BE2C (cell line): ENCODE results near the gene CHCHD6.

Experiments used
- DNase-seq: peaks from one replicate; pipeline ENCODE4 v3.0.0-alpha.2; 2020
- H3K27me3 ChIP-seq: fragments of 250-450 bp; sonication (Bioruptor Pico); 2 replicates; pipeline ENCODE4 v1.5.1; 2020; ENCODE audit warnings: mild to moderate bottlenecking
- H3K36me3 ChIP-seq: fragments of 250-450 bp; sonication (Bioruptor Pico); 2 replicates; pipeline ENCODE4 v1.5.1; 2020; ENCODE audit warnings: mild to moderate bottlenecking
- H3K4me1 ChIP-seq: fragments of 250-450 bp; sonication (Bioruptor Pico); 2 replicates; pipeline ENCODE4 v1.5.1; 2020
- H3K4me3 ChIP-seq: 2 replicates; pipeline ENCODE4 v1.5.1; 2011; ENCODE audit warnings: low read depth, low read length
- H3K9me3 ChIP-seq: fragments of 250-450 bp; sonication (Bioruptor Pico); 2 replicates; pipeline ENCODE4 v1.5.1; 2020
- CTCF ChIP-seq: IDR thresholded peaks from 2 replicates; pipeline ENCODE4 v1.5.1; 2012; ENCODE audit warnings: mild to moderate bottlenecking, low read depth, low read length

The CHCHD6 gene

GRCh38 chr3:126937533-126937932 is 233.5 kb downstream of the CHCHD6 start:
- Histone ChIP-seq H3K36me3 (no peaks in the 10 kb centered on the region), H3K4me1 (peaks cover 38% of the 10 kb centered on the region), H3K27me3 (no peaks in the 10 kb centered on the region), H3K9me3 (no peaks in the 10 kb centered on the region), H3K4me3 (peak overlapping the region; percentile 23)
- TF ChIP-seq CTCF: no peak
- peak; percentile 47 for DNase-seq

- H3K36me3 ChIP-seq: no peaks in the 10 kb centered on the region
- H3K27me3 ChIP-seq: no peaks in the 10 kb centered on the region
- H3K4me1 ChIP-seq: peaks cover 38% of the 10 kb centered on the region
- no peak for TF ChIP-seq CTCF
- H3K9me3 ChIP-seq: no peaks in the 10 kb centered on the region
- H3K4me3 ChIP-seq: peak overlapping the region; percentile 23
- DNase-seq: peak; percentile 93
Measured at GRCh38 chr3:126937973-126938372, 233.9 kb downstream of the CHCHD6 start.

GRCh38 chr3:126938520-126939337 is 234.7 kb downstream of the CHCHD6 start:
- no peaks in the 10 kb centered on the region for H3K36me3 ChIP-seq
- H3K9me3 ChIP-seq: no peaks in the 10 kb centered on the region
- peak overlapping the region; percentile 19 for H3K4me3 ChIP-seq
- DNase-seq: peak; percentile 78
- no peak for TF ChIP-seq CTCF
- H3K27me3 ChIP-seq: no peaks in the 10 kb centered on the region
- H3K4me1 ChIP-seq: peaks cover 37% of the 10 kb centered on the region

- Histone ChIP-seq H3K36me3 (no peaks in the 10 kb centered on the region), H3K9me3 (no peaks in the 10 kb centered on the region), H3K4me1 (peaks cover 32% of the 10 kb centered on the region), H3K4me3 (peak overlapping the region; percentile 8), H3K27me3 (no peaks in the 10 kb centered on the region)
- DNase-seq: peak; percentile 49
- peak; percentile 71 for TF ChIP-seq CTCF
Measured at GRCh38 chr3:126939338-126939718, 235.3 kb downstream of the CHCHD6 start.

GRCh38 chr3:126939733-126940132 is 235.7 kb downstream of the CHCHD6 start:
- TF ChIP-seq CTCF: no peak
- DNase-seq: no peak
- H3K4me1 ChIP-seq: peaks cover 32% of the 10 kb centered on the region
- no peaks in the 10 kb centered on the region for H3K36me3 ChIP-seq
- peak overlapping the region; percentile 8 for H3K4me3 ChIP-seq
- H3K9me3 ChIP-seq: no peaks in the 10 kb centered on the region
- no peaks in the 10 kb centered on the region for H3K27me3 ChIP-seq

GRCh38 chr3:126941721-126942270 is 237.8 kb downstream of the CHCHD6 start:
- Histone ChIP-seq H3K4me3 (no peak overlapping the region), H3K36me3 (no peaks in the 10 kb centered on the region), H3K9me3 (no peaks in the 10 kb centered on the region), H3K27me3 (no peaks in the 10 kb centered on the region), H3K4me1 (peaks cover 29% of the 10 kb centered on the region)
- TF ChIP-seq CTCF: no peak
- no peak for DNase-seq
